ENCODE data around the gene ELK1.

- TF ChIP-seq, protein P1, sequence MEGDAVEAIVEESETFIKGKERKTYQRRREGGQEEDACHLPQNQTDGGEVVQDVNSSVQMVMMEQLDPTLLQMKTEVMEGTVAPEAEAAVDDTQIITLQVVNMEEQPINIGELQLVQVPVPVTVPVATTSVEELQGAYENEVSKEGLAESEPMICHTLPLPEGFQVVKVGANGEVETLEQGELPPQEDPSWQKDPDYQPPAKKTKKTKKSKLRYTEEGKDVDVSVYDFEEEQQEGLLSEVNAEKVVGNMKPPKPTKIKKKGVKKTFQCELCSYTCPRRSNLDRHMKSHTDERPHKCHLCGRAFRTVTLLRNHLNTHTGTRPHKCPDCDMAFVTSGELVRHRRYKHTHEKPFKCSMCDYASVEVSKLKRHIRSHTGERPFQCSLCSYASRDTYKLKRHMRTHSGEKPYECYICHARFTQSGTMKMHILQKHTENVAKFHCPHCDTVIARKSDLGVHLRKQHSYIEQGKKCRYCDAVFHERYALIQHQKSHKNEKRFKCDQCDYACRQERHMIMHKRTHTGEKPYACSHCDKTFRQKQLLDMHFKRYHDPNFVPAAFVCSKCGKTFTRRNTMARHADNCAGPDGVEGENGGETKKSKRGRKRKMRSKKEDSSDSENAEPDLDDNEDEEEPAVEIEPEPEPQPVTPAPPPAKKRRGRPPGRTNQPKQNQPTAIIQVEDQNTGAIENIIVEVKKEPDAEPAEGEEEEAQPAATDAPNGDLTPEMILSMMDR (conservative IDR thresholded peaks at IDR 0.05; ENCODE audit: low read length) = no peak
- no peak for TF ChIP-seq EZH2phosphoT487 (IDR thresholded peaks at IDR 0.05; ENCODE audit: borderline replicate concordance)
Observed at GRCh38 chrX:47613082-47613481, 37.3 kb downstream of the ELK1 start.

All from Loucy (cell line).